ENCODE measurements around the gene PLCB4.

The PLCB4 gene

GRCh38 chr20:9147547-9148024 is 78.7 kb downstream of the PLCB4 start:
- Histone ChIP-seq H3K4me3 (ENCODE audit: low read depth, low read length) (no peak overlapping the region), H3K36me3 (ENCODE audit: control insufficient read depth in 1 of 2, insufficient read depth in 2 of 2, low read length in 2 of 2) (no peaks in the 10 kb centered on the region), H3K79me1 (ENCODE audit: low read length) (no peaks in the 10 kb centered on the region), H3K18ac (ENCODE audit: low read length) (no peak overlapping the region), H4K91ac (ENCODE audit: low read depth, low read length) (no peak overlapping the region), H3K79me2 (ENCODE audit: control insufficient read depth, insufficient read depth, low read length, poor library complexity) (no peaks in the 10 kb centered on the region), H3K14ac (ENCODE audit: low read length) (no peak overlapping the region), H2BK12ac (ENCODE audit: low read length) (no peak overlapping the region), H3K4me1 (ENCODE audit: control insufficient read depth in 1 of 2, insufficient read depth in 2 of 2, low read length in 2 of 2) (no peaks in the 10 kb centered on the region), H3K27me3 (ENCODE audit: insufficient read depth, low read length) (no peaks in the 10 kb centered on the region), H3K23ac (ENCODE audit: low read length) (no peak overlapping the region), H2AK5ac (ENCODE audit: low read length) (no peak overlapping the region), H2BK120ac (ENCODE audit: insufficient read depth, low read length, poor library complexity) (no peak overlapping the region), H2BK5ac (ENCODE audit: low read depth, low read length, poor library complexity) (no peak overlapping the region), H3K9ac (ENCODE audit: low read length) (no peak overlapping the region), H3K4ac (ENCODE audit: low read depth, low read length) (no peak overlapping the region), H2AFZ (ENCODE audit: insufficient read depth, low read length, poor library complexity) (no peak overlapping the region), H4K8ac (ENCODE audit: low read depth, low read length) (no peak overlapping the region), H3K4me2 (ENCODE audit: low read length) (no peak overlapping the region), H4K12ac (ENCODE audit: low read depth, low read length) (no peak overlapping the region), H3K27ac (ENCODE audit: low read depth, low read length) (no peak overlapping the region), H3K9me3 (ENCODE audit: insufficient read depth, low read depth, low read length) (peaks cover 4% of the 10 kb centered on the region)
- DNase-seq, result no peak
- no CpG with 5 or more reads among the region's 2 CpGs for WGBS (ENCODE audit: extremely low coverage, insufficient coverage, insufficient read length)

GRCh38 chr20:9148291-9148690 is 79.4 kb downstream of the PLCB4 start:
- no peak overlapping the region for H3K9ac ChIP-seq (ENCODE audit: low read length)
- no CpG with 5 or more reads among the region's 3 CpGs for WGBS (ENCODE audit: extremely low coverage, insufficient coverage, insufficient read length)
- H2BK120ac ChIP-seq (ENCODE audit: insufficient read depth, low read length, poor library complexity), result no peak overlapping the region
- H3K79me2 ChIP-seq (ENCODE audit: control insufficient read depth, insufficient read depth, low read length, poor library complexity), result no peaks in the 10 kb centered on the region
- no peak overlapping the region for H4K8ac ChIP-seq (ENCODE audit: low read depth, low read length)
- H2BK12ac ChIP-seq (ENCODE audit: low read length), result no peak overlapping the region
- H2AK5ac ChIP-seq (ENCODE audit: low read length), result no peak overlapping the region
- no peak overlapping the region for H2BK5ac ChIP-seq (ENCODE audit: low read depth, low read length, poor library complexity)
- no peak overlapping the region for H3K18ac ChIP-seq (ENCODE audit: low read length)
- peaks cover 5% of the 10 kb centered on the region for H3K9me3 ChIP-seq (ENCODE audit: insufficient read depth, low read depth, low read length)
- H2AFZ ChIP-seq (ENCODE audit: insufficient read depth, low read length, poor library complexity), result no peak overlapping the region
- H4K91ac ChIP-seq (ENCODE audit: low read depth, low read length), result no peak overlapping the region
- H3K4me1 ChIP-seq (ENCODE audit: control insufficient read depth in 1 of 2, insufficient read depth in 2 of 2, low read length in 2 of 2), result no peaks in the 10 kb centered on the region
- H3K36me3 ChIP-seq (ENCODE audit: control insufficient read depth in 1 of 2, insufficient read depth in 2 of 2, low read length in 2 of 2), result no peaks in the 10 kb centered on the region
- no peak overlapping the region for H3K14ac ChIP-seq (ENCODE audit: low read length)
- DNase-seq, result no peak
- no peak overlapping the region for H3K23ac ChIP-seq (ENCODE audit: low read length)
- no peaks in the 10 kb centered on the region for H3K79me1 ChIP-seq (ENCODE audit: low read length)
- no peak overlapping the region for H3K4ac ChIP-seq (ENCODE audit: low read depth, low read length)
- H3K27me3 ChIP-seq (ENCODE audit: insufficient read depth, low read length), result no peaks in the 10 kb centered on the region
- no peak overlapping the region for H4K12ac ChIP-seq (ENCODE audit: low read depth, low read length)
- no peak overlapping the region for H3K4me2 ChIP-seq (ENCODE audit: low read length)
- H3K4me3 ChIP-seq (ENCODE audit: low read depth, low read length), result no peak overlapping the region
- H3K27ac ChIP-seq (ENCODE audit: low read depth, low read length), result no peak overlapping the region

- Histone ChIP-seq H3K27me3 (ENCODE audit: insufficient read depth, low read length) (no peaks in the 10 kb centered on the region), H2AK5ac (ENCODE audit: low read length) (no peak overlapping the region), H3K9ac (ENCODE audit: low read length) (no peak overlapping the region), H3K18ac (ENCODE audit: low read length) (no peak overlapping the region), H2BK5ac (ENCODE audit: low read depth, low read length, poor library complexity) (no peak overlapping the region), H3K14ac (ENCODE audit: low read length) (no peak overlapping the region), H3K4me2 (ENCODE audit: low read length) (no peak overlapping the region), H2BK12ac (ENCODE audit: low read length) (no peak overlapping the region), H4K8ac (ENCODE audit: low read depth, low read length) (no peak overlapping the region), H3K79me1 (ENCODE audit: low read length) (no peaks in the 10 kb centered on the region), H3K23ac (ENCODE audit: low read length) (no peak overlapping the region), H3K4ac (ENCODE audit: low read depth, low read length) (no peak overlapping the region), H3K9me3 (ENCODE audit: insufficient read depth, low read depth, low read length) (peaks cover 5% of the 10 kb centered on the region), H3K36me3 (ENCODE audit: control insufficient read depth in 1 of 2, insufficient read depth in 2 of 2, low read length in 2 of 2) (no peaks in the 10 kb centered on the region), H3K27ac (ENCODE audit: low read depth, low read length) (no peak overlapping the region), H4K91ac (ENCODE audit: low read depth, low read length) (no peak overlapping the region), H3K4me3 (ENCODE audit: low read depth, low read length) (no peak overlapping the region), H4K12ac (ENCODE audit: low read depth, low read length) (no peak overlapping the region), H3K4me1 (ENCODE audit: control insufficient read depth in 1 of 2, insufficient read depth in 2 of 2, low read length in 2 of 2) (no peaks in the 10 kb centered on the region), H2AFZ (ENCODE audit: insufficient read depth, low read length, poor library complexity) (no peak overlapping the region), H3K79me2 (ENCODE audit: control insufficient read depth, insufficient read depth, low read length, poor library complexity) (no peaks in the 10 kb centered on the region), H2BK120ac (ENCODE audit: insufficient read depth, low read length, poor library complexity) (no peak overlapping the region)
- no CpG with 5 or more reads among the region's 3 CpGs for WGBS (ENCODE audit: extremely low coverage, insufficient coverage, insufficient read length)
- DNase-seq, result no peak
Measured at GRCh38 chr20:9149087-9149486, 80.2 kb downstream of the PLCB4 start.

GRCh38 chr20:9149796-9150195 is 80.9 kb downstream of the PLCB4 start:
- H3K4me1 ChIP-seq (ENCODE audit: control insufficient read depth in 1 of 2, insufficient read depth in 2 of 2, low read length in 2 of 2), result no peaks in the 10 kb centered on the region
- H3K4me2 ChIP-seq (ENCODE audit: low read length), result no peak overlapping the region
- no peak overlapping the region for H3K23ac ChIP-seq (ENCODE audit: low read length)
- no peak overlapping the region for H3K4me3 ChIP-seq (ENCODE audit: low read depth, low read length)
- no peak overlapping the region for H3K4ac ChIP-seq (ENCODE audit: low read depth, low read length)
- H3K79me2 ChIP-seq (ENCODE audit: control insufficient read depth, insufficient read depth, low read length, poor library complexity), result no peaks in the 10 kb centered on the region
- H3K14ac ChIP-seq (ENCODE audit: low read length), result no peak overlapping the region
- H2AFZ ChIP-seq (ENCODE audit: insufficient read depth, low read length, poor library complexity), result no peak overlapping the region
- H2BK12ac ChIP-seq (ENCODE audit: low read length), result no peak overlapping the region
- H4K8ac ChIP-seq (ENCODE audit: low read depth, low read length), result no peak overlapping the region
- no peaks in the 10 kb centered on the region for H3K79me1 ChIP-seq (ENCODE audit: low read length)
- H4K91ac ChIP-seq (ENCODE audit: low read depth, low read length), result no peak overlapping the region
- no peak overlapping the region for H3K18ac ChIP-seq (ENCODE audit: low read length)
- H2BK5ac ChIP-seq (ENCODE audit: low read depth, low read length, poor library complexity), result no peak overlapping the region
- no CpG with 5 or more reads among the region's 4 CpGs for WGBS (ENCODE audit: extremely low coverage, insufficient coverage, insufficient read length)
- peaks cover 5% of the 10 kb centered on the region for H3K9me3 ChIP-seq (ENCODE audit: insufficient read depth, low read depth, low read length)
- H3K27me3 ChIP-seq (ENCODE audit: insufficient read depth, low read length), result no peaks in the 10 kb centered on the region
- DNase-seq, result no peak
- no peak overlapping the region for H4K12ac ChIP-seq (ENCODE audit: low read depth, low read length)
- no peaks in the 10 kb centered on the region for H3K36me3 ChIP-seq (ENCODE audit: control insufficient read depth in 1 of 2, insufficient read depth in 2 of 2, low read length in 2 of 2)
- no peak overlapping the region for H2BK120ac ChIP-seq (ENCODE audit: insufficient read depth, low read length, poor library complexity)
- H3K27ac ChIP-seq (ENCODE audit: low read depth, low read length), result no peak overlapping the region
- no peak overlapping the region for H2AK5ac ChIP-seq (ENCODE audit: low read length)
- no peak overlapping the region for H3K9ac ChIP-seq (ENCODE audit: low read length)
